Measurements from ENCODE around the gene SPTBN1.
A peak's percentile ranks its signal among the peaks of the same experiment; 100 is the strongest.
"Not testable (repeated sequence)": the region's sequence is repeated elsewhere in the genome, so short reads cannot be mapped to it uniquely, and the experiment has no call there.

Gene SPTBN1

GRCh38 chr2:54523324-54523959 lies 67.3 kb downstream of the SPTBN1 start:
- H3K9ac ChIP-seq (ENCODE audit: low read depth in 1 of 2, low read length in 2 of 2): peak overlapping the region in 1 of 2 donors; percentile 7
- no peak overlapping the region for H3K4me3 ChIP-seq (ENCODE audit: low read length in 2 of 2)
- no peak overlapping the region for H3K27ac ChIP-seq (ENCODE audit: low read depth in 2 of 2, low read length in 2 of 2)
- H3K9me3 ChIP-seq (ENCODE audit: control insufficient read depth in 2 of 2, low read length in 2 of 2): no peaks in the 10 kb centered on the region
- H3K36me3 ChIP-seq (ENCODE audit: control insufficient read depth in 2 of 2, insufficient read depth in 2 of 2, low read length in 2 of 2): peaks cover 0 to 3% of the 10 kb centered on the region in 2 donors
- no peaks in the 10 kb centered on the region for H3K27me3 ChIP-seq (ENCODE audit: control insufficient read depth in 2 of 2, insufficient read depth in 2 of 2, low read length in 2 of 2)
- peaks cover 2 to 5% of the 10 kb centered on the region in 2 donors for H3K4me1 ChIP-seq (ENCODE audit: control insufficient read depth in 2 of 2, insufficient read depth in 2 of 2, low read length in 2 of 2)

- Histone ChIP-seq H3K4me1 (ENCODE audit: control insufficient read depth in 2 of 2, insufficient read depth in 2 of 2, low read length in 2 of 2) (peaks cover 2 to 5% of the 10 kb centered on the region in 2 donors), H3K36me3 (ENCODE audit: control insufficient read depth in 2 of 2, insufficient read depth in 2 of 2, low read length in 2 of 2) (peaks cover 0 to 3% of the 10 kb centered on the region in 2 donors), H3K4me3 (ENCODE audit: low read length in 2 of 2) (no peak overlapping the region), H3K27me3 (ENCODE audit: control insufficient read depth in 2 of 2, insufficient read depth in 2 of 2, low read length in 2 of 2) (no peaks in the 10 kb centered on the region), H3K27ac (ENCODE audit: low read depth in 2 of 2, low read length in 2 of 2) (no peak overlapping the region), H3K9ac (ENCODE audit: low read depth in 1 of 2, low read length in 2 of 2) (no peak overlapping the region), H3K9me3 (ENCODE audit: control insufficient read depth in 2 of 2, low read length in 2 of 2) (no peaks in the 10 kb centered on the region)
These were observed 68.3 kb downstream of the SPTBN1 start for GRCh38 chr2:54524226-54524991.

GRCh38 chr2:54525321-54525720 lies 69.2 kb downstream of the SPTBN1 start:
- H3K9ac ChIP-seq (ENCODE audit: low read depth in 1 of 2, low read length in 2 of 2): no peak overlapping the region
- H3K27me3 ChIP-seq (ENCODE audit: control insufficient read depth in 2 of 2, insufficient read depth in 2 of 2, low read length in 2 of 2): no peaks in the 10 kb centered on the region
- H3K4me3 ChIP-seq (ENCODE audit: low read length in 2 of 2): no peak overlapping the region
- H3K4me1 ChIP-seq (ENCODE audit: control insufficient read depth in 2 of 2, insufficient read depth in 2 of 2, low read length in 2 of 2): peaks cover 2 to 5% of the 10 kb centered on the region in 2 donors
- peaks cover 0 to 3% of the 10 kb centered on the region in 2 donors for H3K36me3 ChIP-seq (ENCODE audit: control insufficient read depth in 2 of 2, insufficient read depth in 2 of 2, low read length in 2 of 2)
- no peak overlapping the region for H3K27ac ChIP-seq (ENCODE audit: low read depth in 2 of 2, low read length in 2 of 2)
- H3K9me3 ChIP-seq (ENCODE audit: control insufficient read depth in 2 of 2, low read length in 2 of 2): no peaks in the 10 kb centered on the region

- no peak overlapping the region for H3K27ac ChIP-seq (ENCODE audit: low read depth in 2 of 2, low read length in 2 of 2)
These were observed 70.2 kb downstream of the SPTBN1 start for GRCh38 chr2:54526226-54526879.

DNA sequence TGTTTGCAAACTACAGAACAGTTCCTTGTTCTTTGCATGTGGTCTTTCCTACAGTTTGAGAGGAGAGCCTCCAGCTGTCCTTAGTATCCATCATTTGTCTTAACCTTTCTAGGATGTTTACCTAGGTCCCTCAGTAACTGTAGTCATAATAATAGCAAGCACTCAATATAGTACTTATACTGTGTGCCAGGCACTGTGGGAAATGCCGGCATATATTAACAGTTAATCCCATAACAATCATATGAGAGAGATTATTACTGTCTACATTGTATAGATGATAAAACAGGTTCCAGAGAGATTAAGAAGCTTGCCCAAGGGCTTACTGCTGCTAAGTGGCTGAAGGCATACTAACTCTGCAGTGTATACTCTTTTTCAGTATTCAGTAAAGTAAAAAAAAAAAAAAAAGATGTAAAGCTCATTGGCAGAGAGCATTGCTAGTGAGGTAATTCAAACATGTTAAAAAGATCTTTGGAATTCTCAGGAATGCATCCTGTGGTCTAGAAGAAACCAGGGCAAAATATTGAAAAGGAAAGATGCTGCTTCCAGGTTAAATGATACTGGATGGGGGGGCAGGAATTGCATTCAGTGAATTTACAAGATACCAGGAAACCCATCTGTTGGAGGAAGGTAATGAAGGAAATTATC lies 72.3 kb downstream of the SPTBN1 start:
- no peaks in the 10 kb centered on the region for H3K9me3 ChIP-seq (ENCODE audit: control insufficient read depth in 2 of 2, low read length in 2 of 2)
- no peak overlapping the region for H3K4me3 ChIP-seq (ENCODE audit: low read length in 2 of 2)
- H3K4me1 ChIP-seq (ENCODE audit: control insufficient read depth in 2 of 2, insufficient read depth in 2 of 2, low read length in 2 of 2): peaks cover 10 to 12% of the 10 kb centered on the region in 2 donors
- no peak overlapping the region for H3K27ac ChIP-seq (ENCODE audit: low read depth in 2 of 2, low read length in 2 of 2)
- no peak overlapping the region for H3K9ac ChIP-seq (ENCODE audit: low read depth in 1 of 2, low read length in 2 of 2)
- H3K36me3 ChIP-seq (ENCODE audit: control insufficient read depth in 2 of 2, insufficient read depth in 2 of 2, low read length in 2 of 2): peaks cover 0 to 3% of the 10 kb centered on the region in 2 donors
- H3K27me3 ChIP-seq (ENCODE audit: control insufficient read depth in 2 of 2, insufficient read depth in 2 of 2, low read length in 2 of 2): no peaks in the 10 kb centered on the region

More at GRCh38 chr2:54526226-54526879, 70.2 kb downstream of the SPTBN1 start:
- Histone ChIP-seq H3K4me1 (ENCODE audit: control insufficient read depth in 2 of 2, insufficient read depth in 2 of 2, low read length in 2 of 2) (peaks cover 2 to 5% of the 10 kb centered on the region in 2 donors), H3K4me3 (ENCODE audit: low read length in 2 of 2) (no peak overlapping the region), H3K9me3 (ENCODE audit: control insufficient read depth in 2 of 2, low read length in 2 of 2) (no peaks in the 10 kb centered on the region), H3K36me3 (ENCODE audit: control insufficient read depth in 2 of 2, insufficient read depth in 2 of 2, low read length in 2 of 2) (peaks cover 0 to 3% of the 10 kb centered on the region in 2 donors), H3K9ac (ENCODE audit: low read depth in 1 of 2, low read length in 2 of 2) (no peak overlapping the region), H3K27me3 (ENCODE audit: control insufficient read depth in 2 of 2, insufficient read depth in 2 of 2, low read length in 2 of 2) (no peaks in the 10 kb centered on the region)

- H3K27me3 ChIP-seq (ENCODE audit: control insufficient read depth in 2 of 2, insufficient read depth in 2 of 2, low read length in 2 of 2); H3K36me3 ChIP-seq (ENCODE audit: control insufficient read depth in 2 of 2, insufficient read depth in 2 of 2, low read length in 2 of 2); H3K9me3 ChIP-seq (ENCODE audit: control insufficient read depth in 2 of 2, low read length in 2 of 2); H3K4me3 ChIP-seq (ENCODE audit: low read length in 2 of 2); H3K27ac ChIP-seq (ENCODE audit: low read depth in 2 of 2, low read length in 2 of 2); H3K9ac ChIP-seq (ENCODE audit: low read depth in 1 of 2, low read length in 2 of 2): not testable (repeated sequence)
- peaks cover 10 to 12% of the 10 kb centered on the region in 2 donors for H3K4me1 ChIP-seq (ENCODE audit: control insufficient read depth in 2 of 2, insufficient read depth in 2 of 2, low read length in 2 of 2)
These were observed 73.4 kb downstream of the SPTBN1 start for GRCh38 chr2:54529518-54529917.

- H3K36me3 ChIP-seq (ENCODE audit: control insufficient read depth in 2 of 2, insufficient read depth in 2 of 2, low read length in 2 of 2): peaks cover 0 to 3% of the 10 kb centered on the region in 2 donors
- H3K4me3 ChIP-seq (ENCODE audit: low read length in 2 of 2): no peak overlapping the region
- no peak overlapping the region for H3K9ac ChIP-seq (ENCODE audit: low read depth in 1 of 2, low read length in 2 of 2)
- H3K4me1 ChIP-seq (ENCODE audit: control insufficient read depth in 2 of 2, insufficient read depth in 2 of 2, low read length in 2 of 2): peaks cover 12 to 14% of the 10 kb centered on the region in 2 donors
- no peaks in the 10 kb centered on the region for H3K9me3 ChIP-seq (ENCODE audit: control insufficient read depth in 2 of 2, low read length in 2 of 2)
- H3K27ac ChIP-seq (ENCODE audit: low read depth in 2 of 2, low read length in 2 of 2): no peak overlapping the region
- no peaks in the 10 kb centered on the region for H3K27me3 ChIP-seq (ENCODE audit: control insufficient read depth in 2 of 2, insufficient read depth in 2 of 2, low read length in 2 of 2)
These were observed 73.8 kb downstream of the SPTBN1 start for GRCh38 chr2:54529935-54530334.

DNA sequence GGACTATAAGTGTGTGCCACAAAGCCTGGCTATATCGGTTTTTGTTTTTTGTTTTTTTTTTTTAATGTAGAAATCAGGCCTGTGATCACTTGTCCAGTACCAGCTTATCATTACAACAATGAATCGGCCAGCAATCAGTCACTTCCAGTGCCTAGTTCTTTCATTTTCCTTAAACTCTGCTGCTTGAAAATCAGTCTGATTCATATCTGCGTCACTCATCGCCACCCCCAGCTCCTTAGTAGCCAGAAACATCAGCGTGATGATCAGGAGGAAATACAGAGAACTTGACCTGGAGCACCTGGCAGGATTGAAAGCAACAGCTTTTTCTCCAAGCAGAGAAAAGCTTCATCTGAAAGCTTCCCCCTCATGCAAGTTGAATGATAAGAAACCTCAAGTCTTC lies 75.4 kb downstream of the SPTBN1 start:
- peaks cover 0 to 3% of the 10 kb centered on the region in 2 donors for H3K36me3 ChIP-seq (ENCODE audit: control insufficient read depth in 2 of 2, insufficient read depth in 2 of 2, low read length in 2 of 2)
- H3K4me1 ChIP-seq (ENCODE audit: control insufficient read depth in 2 of 2, insufficient read depth in 2 of 2, low read length in 2 of 2): peaks cover 12 to 18% of the 10 kb centered on the region in 2 donors
- no peak overlapping the region for H3K27ac ChIP-seq (ENCODE audit: low read depth in 2 of 2, low read length in 2 of 2)
- no peaks in the 10 kb centered on the region for H3K9me3 ChIP-seq (ENCODE audit: control insufficient read depth in 2 of 2, low read length in 2 of 2)
- H3K4me3 ChIP-seq (ENCODE audit: low read length in 2 of 2): no peak overlapping the region
- no peak overlapping the region for H3K9ac ChIP-seq (ENCODE audit: low read depth in 1 of 2, low read length in 2 of 2)
- H3K27me3 ChIP-seq (ENCODE audit: control insufficient read depth in 2 of 2, insufficient read depth in 2 of 2, low read length in 2 of 2): no peaks in the 10 kb centered on the region

DNA sequence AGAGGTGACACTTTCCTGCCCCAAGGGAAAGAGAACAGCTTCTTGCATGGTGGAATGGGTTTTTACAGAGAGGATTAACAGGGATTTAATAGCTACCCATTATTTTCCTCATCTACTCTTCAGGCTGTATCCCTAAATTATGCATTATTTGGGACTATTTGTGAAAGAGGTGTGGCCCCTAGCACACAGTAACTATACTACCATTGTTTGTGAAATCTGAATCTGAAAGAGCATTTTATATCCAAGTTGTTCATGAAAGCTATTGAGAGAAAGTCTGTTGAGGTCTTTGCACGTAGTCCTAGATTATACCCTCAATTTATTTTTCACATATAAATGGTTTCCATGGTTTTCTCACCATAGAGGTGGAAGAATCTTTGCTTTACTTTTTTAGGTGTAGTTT lies 78.1 kb downstream of the SPTBN1 start:
- Histone ChIP-seq H3K4me3 (ENCODE audit: low read length in 2 of 2) (no peak overlapping the region), H3K9me3 (ENCODE audit: control insufficient read depth in 2 of 2, low read length in 2 of 2) (no peaks in the 10 kb centered on the region), H3K4me1 (ENCODE audit: control insufficient read depth in 2 of 2, insufficient read depth in 2 of 2, low read length in 2 of 2) (peaks cover 12 to 18% of the 10 kb centered on the region in 2 donors), H3K27ac (ENCODE audit: low read depth in 2 of 2, low read length in 2 of 2) (no peak overlapping the region), H3K27me3 (ENCODE audit: control insufficient read depth in 2 of 2, insufficient read depth in 2 of 2, low read length in 2 of 2) (no peaks in the 10 kb centered on the region), H3K36me3 (ENCODE audit: control insufficient read depth in 2 of 2, insufficient read depth in 2 of 2, low read length in 2 of 2) (no peaks in the 10 kb centered on the region), H3K9ac (ENCODE audit: low read depth in 1 of 2, low read length in 2 of 2) (no peak overlapping the region)

Measured in mucosa of rectum (tissue), 2 donors.